ENCODE measurements around the gene APBA2.

- TF ChIP-seq GATA3 (IDR thresholded peaks at IDR 0.05; ENCODE audit: low read depth, low read length) (no peak), GATA2 (IDR thresholded peaks at IDR 0.05; ENCODE audit: low read depth, low read length) (no peak)
Observed at GRCh38 chr15:29124581-29125381, 239.0 kb downstream of the APBA2 start.

Measured in SH-SY5Y (cell line).